PC-9 (cell line): Measurements from ENCODE around the gene FAM234A.

Experiments used
- EZH2 ChIP-seq: fragments of 200-600 bp; sonication (generic); IDR thresholded peaks from 2 replicates; pipeline ENCODE4 v1.8.0; 2017; ENCODE audit warnings: antibody characterized with exemption, low read depth
- TF ChIP-seq, protein P1 (sequence below): fragments of 200-600 bp; sonication (generic); conservative IDR thresholded peaks from 2 replicates; pipeline ENCODE4 v1.6.1; 2017; ENCODE audit warnings: mixed run types, antibody characterized with exemption, mild to moderate bottlenecking, moderate library complexity

DNA sequence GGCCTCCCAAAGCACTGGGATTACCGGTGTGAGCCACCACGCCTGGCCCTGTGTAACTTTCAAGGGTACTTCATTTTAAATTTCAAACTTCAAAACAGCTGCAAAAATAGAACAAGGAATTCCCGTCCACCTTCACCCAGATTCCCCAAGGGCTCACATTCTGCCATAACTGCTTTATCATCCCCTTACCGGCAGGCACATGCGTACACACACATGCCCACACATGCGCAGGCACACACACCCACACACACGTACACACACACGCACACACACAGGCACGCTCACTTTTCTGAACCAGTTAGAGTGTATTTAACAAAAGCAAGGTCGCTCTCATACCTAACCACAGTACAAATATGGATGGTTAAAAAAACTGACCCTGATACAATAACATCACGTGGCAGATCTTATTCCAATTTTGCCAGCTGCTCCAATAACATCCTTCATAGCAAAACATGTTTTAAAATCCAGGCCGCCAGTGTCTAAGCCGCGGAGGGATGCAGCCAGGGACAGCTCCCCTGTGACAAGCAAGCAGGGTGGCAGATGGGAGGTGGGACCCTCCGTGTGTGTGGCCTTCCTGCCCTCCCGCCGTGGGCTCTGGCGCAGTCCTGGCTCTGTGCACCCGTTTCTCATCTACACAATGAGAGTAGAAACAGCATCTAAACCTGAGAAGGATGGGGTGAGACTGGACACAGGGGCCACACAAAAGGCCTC, 71.5 kb downstream of the FAM234A start:
- TF ChIP-seq, protein P1, sequence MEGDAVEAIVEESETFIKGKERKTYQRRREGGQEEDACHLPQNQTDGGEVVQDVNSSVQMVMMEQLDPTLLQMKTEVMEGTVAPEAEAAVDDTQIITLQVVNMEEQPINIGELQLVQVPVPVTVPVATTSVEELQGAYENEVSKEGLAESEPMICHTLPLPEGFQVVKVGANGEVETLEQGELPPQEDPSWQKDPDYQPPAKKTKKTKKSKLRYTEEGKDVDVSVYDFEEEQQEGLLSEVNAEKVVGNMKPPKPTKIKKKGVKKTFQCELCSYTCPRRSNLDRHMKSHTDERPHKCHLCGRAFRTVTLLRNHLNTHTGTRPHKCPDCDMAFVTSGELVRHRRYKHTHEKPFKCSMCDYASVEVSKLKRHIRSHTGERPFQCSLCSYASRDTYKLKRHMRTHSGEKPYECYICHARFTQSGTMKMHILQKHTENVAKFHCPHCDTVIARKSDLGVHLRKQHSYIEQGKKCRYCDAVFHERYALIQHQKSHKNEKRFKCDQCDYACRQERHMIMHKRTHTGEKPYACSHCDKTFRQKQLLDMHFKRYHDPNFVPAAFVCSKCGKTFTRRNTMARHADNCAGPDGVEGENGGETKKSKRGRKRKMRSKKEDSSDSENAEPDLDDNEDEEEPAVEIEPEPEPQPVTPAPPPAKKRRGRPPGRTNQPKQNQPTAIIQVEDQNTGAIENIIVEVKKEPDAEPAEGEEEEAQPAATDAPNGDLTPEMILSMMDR: no peak
- no peak for TF ChIP-seq EZH2
